GM18868 (cell line): Measurements from ENCODE around the gene MYOM1.
"Not testable (repeated sequence)": the region's sequence is repeated elsewhere in the genome, so short reads cannot be mapped to it uniquely, and the experiment has no call there.

ENCODE experiments used
- ATAC-seq: cut with Tn5 transposase; IDR thresholded peaks from one replicate; pipeline ENCODE4 v1.9.1; 2021; ENCODE audit warnings: mild to moderate bottlenecking, moderate library complexity; ENCODE audit not compliant: unreplicated experiment

Gene MYOM1

DNA sequence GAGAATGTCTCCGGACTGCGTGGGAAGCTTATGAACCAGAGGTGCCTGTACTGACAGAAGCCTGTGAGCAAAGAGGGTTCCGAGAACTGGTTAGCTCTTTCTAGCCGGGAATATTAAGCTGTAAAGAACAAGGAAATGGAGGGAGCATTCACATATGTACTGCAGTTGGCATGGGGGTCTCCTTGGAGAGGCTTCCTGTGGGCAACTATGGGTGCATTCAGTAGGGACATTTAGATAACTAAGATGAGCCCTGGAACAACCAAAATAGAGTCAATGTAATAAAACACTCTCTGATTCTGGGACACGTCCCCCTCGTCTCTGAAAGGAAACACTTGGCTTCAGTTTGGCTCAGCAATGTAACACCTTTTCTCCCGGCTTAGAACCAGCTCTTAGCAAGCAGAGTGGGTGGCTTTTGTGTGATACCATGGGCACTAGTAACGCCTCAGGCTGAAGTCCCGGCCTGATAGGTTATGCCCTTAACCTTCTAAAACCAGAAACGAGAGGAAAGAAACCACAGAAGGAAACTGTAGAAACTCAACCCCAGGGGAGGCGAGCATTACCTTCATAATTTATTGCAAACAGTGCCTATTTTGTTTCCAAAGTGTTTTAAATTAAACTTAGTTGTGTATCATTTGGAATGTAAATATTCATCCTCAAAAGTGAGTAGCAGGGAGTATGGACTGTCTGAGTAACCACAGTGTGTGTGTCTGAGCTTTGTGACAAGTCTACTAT is 158.0 kb downstream of the MYOM1 start:
- no peak for ATAC-seq

- ATAC-seq: peak; percentile 49
Observed at GRCh38 chr18:3060667-3061580, 158.8 kb downstream of the MYOM1 start.

DNA sequence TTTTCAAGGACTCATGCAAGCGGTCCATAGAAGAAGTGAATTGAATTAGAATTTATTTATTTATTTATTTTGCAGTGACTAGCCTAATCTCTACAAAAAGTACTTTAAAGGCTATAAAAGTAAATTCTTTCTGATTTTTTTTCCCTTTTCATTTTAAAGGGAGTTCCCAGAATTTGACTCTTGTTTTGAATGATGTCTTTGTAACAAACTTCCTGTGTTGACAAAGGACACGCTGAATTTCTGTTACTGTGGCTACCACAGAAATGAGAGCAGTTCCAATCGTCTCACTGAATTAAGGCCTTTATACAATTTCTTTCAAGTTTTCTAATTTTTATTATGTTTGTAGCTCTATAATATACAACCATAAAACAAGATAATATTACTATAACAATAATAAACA is 160.5 kb downstream of the MYOM1 start:
- ATAC-seq: no peak

GRCh38 chr18:3058328-3059191 is 161.2 kb downstream of the MYOM1 start:
- no peak for ATAC-seq

GRCh38 chr18:3057526-3057925 is 162.2 kb downstream of the MYOM1 start:
- no peak for ATAC-seq

- no peak for ATAC-seq
Observed at GRCh38 chr18:3056311-3056710, 163.5 kb downstream of the MYOM1 start.

- ATAC-seq: no peak
Observed at GRCh38 chr18:3055816-3056215, 164.0 kb downstream of the MYOM1 start.

- ATAC-seq: no peak
Observed at GRCh38 chr18:3055186-3055728, 164.5 kb downstream of the MYOM1 start.

DNA sequence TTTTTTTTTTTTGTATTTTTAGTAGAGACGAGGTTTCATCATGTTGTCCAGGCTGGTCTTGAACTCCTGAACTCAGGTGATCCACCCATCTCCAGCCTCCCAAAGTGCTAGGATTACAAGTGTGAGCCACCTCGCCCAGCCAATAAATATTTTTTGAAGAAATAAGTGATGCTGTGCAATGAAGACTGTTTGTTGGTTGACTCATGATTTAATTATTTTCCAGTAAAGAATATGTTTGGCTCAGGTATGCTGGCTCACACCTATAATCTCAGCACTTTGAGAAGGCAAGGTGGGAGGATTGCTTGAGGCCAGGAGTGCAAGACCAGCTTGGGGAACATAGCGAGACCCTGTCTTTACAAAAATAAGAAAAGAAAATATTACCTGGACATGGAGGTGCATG is 165.0 kb downstream of the MYOM1 start:
- ATAC-seq: no peak

DNA sequence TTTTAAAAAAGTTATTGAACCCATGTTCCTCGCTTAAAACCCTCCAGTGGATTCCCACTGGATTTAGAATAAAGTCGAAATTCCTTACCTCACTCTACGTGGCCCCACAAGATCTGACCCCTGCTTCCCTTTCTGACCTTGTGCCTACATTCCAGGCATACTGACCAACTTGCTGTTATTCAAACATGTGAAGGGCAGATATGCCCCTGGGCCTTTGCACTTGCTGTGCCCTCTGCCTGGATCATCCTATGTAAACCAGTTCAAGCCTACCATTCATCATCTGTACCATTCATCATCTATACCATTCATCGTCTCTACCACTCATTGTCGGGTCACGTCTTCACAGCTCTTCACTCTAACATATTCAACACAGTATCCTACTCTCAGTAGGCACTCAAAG is 165.6 kb downstream of the MYOM1 start:
- no peak for ATAC-seq

GRCh38 chr18:3053081-3053480 is 166.7 kb downstream of the MYOM1 start:
- ATAC-seq: no peak

GRCh38 chr18:3052411-3052758 is 167.4 kb downstream of the MYOM1 start:
- no peak for ATAC-seq

- no peak for ATAC-seq
Observed at GRCh38 chr18:3051718-3052410, 167.9 kb downstream of the MYOM1 start.

DNA sequence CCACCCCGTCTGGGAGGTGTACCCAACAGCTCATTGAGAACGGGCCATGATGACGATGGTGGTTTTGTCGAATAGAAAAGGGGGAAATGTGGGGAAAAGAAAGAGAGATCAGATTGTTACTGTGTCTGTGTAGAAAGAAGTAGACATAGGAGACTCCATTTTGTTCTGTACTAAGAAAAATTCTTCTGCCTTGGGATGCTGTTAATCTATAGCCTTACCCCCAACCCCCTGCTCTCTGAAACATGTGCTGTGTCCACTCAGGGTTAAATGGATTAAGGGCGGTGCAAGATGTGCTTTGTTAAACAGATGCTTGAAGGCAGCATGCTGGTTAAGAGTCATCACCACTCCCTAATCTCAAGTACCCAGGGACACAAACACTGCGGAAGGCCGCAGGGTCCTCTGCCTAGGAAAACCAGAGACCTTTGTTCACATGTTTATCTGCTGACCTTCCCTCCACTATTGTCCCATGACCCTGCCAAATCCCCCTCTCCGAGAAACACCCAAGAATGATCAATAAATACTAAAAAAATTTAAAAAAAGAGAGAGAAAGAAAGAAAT is 169.8 kb downstream of the MYOM1 start:
- ATAC-seq: not testable (repeated sequence)

- no peak for ATAC-seq
Observed at GRCh38 chr18:3048820-3049349, 170.9 kb downstream of the MYOM1 start.

DNA sequence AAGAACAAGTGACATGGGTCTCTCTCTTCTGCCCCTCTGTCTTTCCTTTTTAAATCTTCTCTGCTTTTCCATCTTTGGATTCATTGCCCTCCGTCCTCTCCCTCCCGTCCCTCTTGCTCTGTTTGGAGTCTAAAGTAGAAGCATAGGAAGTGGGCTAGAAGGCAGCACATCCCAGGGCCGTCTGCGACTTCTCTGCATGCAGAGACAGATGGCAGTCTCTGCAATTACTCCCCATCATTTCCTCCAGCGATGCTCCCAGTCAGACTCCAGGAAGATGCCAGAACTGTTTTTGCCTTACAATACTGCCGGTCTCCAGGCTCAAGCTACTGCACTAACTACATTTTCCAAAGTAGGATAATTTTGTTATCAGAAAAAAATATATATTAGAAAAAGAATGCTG is 171.6 kb downstream of the MYOM1 start:
- no peak for ATAC-seq

- peak; percentile 93 for ATAC-seq
Observed at GRCh38 chr18:3046216-3046808, 173.5 kb downstream of the MYOM1 start.

GRCh38 chr18:3044931-3045698 is 174.7 kb downstream of the MYOM1 start:
- no peak for ATAC-seq

DNA sequence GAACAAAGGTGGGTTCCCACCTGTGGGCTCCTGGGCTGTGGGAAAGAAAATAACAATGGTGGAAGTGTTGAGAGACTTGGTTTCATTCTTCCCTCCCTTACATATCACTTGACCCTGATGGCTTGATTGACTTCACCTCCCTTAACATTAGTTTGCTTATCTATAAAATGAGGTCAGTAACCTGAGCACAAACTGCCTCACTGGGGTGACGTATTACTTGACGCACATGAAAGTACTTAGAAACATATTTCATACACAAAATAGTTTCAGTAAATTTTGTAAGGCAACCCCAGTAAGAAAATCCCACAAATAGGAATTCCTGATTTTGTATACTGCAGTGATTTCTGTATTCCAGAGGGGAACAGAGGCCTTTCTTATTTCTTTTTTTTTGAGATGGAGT is 177.4 kb downstream of the MYOM1 start:
- ATAC-seq: no peak
